ENCODE data around the gene CORIN. TPM values are rescaled to one million over a fixed set of nuclear protein-coding genes. Genes with fewer than 3 reads are reported as not detected.

Gene CORIN
- total and polyA plus RNA-seq, 8 donors: 0.05 to 1.1 (median 0.23) TPM; not detected in 1

DNA sequence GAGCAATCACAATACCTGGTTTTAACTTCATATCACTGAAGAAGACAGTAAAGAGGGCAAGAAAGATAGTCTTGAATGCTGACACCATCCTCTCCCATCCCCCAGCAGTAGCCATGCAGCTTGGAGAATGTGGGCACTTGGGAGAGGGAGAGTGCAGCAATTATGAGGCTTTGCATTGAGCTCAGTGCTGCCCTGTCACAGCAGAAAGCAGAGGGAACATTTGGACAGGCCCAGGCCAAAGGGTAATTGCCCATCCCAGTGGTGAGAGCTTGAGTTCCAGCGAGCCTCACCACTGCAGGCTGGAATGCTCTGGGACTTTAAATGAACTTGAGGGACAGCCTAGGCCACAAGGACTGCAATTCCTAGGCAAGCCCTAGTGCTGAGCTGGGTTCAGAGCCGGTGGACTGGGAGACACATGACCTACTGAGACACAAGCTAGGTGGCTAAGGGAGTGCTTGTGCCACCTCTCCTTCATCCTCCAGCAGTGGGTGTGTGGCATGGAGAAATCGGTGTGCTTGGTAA is 36.3 kb downstream of the CORIN start:
- no peak overlapping the region for H3K4me3 ChIP-seq
- intact Hi-C loops (cut with DNase I): no loop called here
- no peak for DNase-seq
- TF ChIP-seq, protein P1, sequence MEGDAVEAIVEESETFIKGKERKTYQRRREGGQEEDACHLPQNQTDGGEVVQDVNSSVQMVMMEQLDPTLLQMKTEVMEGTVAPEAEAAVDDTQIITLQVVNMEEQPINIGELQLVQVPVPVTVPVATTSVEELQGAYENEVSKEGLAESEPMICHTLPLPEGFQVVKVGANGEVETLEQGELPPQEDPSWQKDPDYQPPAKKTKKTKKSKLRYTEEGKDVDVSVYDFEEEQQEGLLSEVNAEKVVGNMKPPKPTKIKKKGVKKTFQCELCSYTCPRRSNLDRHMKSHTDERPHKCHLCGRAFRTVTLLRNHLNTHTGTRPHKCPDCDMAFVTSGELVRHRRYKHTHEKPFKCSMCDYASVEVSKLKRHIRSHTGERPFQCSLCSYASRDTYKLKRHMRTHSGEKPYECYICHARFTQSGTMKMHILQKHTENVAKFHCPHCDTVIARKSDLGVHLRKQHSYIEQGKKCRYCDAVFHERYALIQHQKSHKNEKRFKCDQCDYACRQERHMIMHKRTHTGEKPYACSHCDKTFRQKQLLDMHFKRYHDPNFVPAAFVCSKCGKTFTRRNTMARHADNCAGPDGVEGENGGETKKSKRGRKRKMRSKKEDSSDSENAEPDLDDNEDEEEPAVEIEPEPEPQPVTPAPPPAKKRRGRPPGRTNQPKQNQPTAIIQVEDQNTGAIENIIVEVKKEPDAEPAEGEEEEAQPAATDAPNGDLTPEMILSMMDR (IDR thresholded peaks at IDR 0.05): no peak
- no peaks in the 10 kb centered on the region for H3K9me3 ChIP-seq
- no peak overlapping the region for H3K27ac ChIP-seq
- ATAC-seq: no peak
- no peaks in the 10 kb centered on the region for H3K4me1 ChIP-seq
- no peak for FAIRE-seq
- WGBS, 2 donors: 79 to 81% methylated on average over 3 of the region's 3 CpGs
- H3K27me3 ChIP-seq: no peaks in the 10 kb centered on the region
- H3K36me3 ChIP-seq: no peaks in the 10 kb centered on the region

- Histone ChIP-seq H3K4me1 (no peaks in the 10 kb centered on the region), H3K36me3 (no peaks in the 10 kb centered on the region), H3K9me3 (no peaks in the 10 kb centered on the region), H3K27ac (no peak overlapping the region), H3K27me3 (no peaks in the 10 kb centered on the region), H3K4me3 (no peak overlapping the region)
- DNase-seq (no peak), ATAC-seq (no peak), FAIRE-seq (no peak)
- 34 to 36% methylated on average over 3 of the region's 3 CpGs for WGBS, 2 donors
- TF ChIP-seq, protein P1 (IDR thresholded peaks at IDR 0.05): no peak
- intact Hi-C loops (cut with DNase I): no loop called here
Measured at GRCh38 chr4:47798165-47798564, 39.7 kb downstream of the CORIN start.

DNA sequence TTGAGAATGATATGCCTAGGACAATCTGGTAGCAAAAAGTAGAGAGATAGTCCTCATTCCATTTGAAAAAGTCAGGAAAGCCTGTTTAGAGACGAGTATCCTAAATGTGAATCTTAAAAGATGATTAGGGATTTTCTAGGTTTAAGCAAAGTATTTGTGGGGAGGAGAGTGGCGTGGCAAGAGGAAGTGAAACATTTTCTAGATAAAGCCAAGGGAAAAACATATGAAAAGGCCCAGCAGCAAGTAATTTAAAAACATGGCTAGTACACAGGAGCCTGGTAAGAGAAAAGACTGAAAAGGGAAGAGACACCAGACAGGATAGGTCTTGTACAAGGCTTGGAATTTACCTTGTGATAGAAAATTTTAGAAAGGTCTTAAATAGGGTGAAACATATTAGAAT is 45.9 kb downstream of the CORIN start:
- Histone ChIP-seq H3K27ac (no peak overlapping the region), H3K9me3 (no peaks in the 10 kb centered on the region), H3K36me3 (no peaks in the 10 kb centered on the region), H3K4me1 (no peaks in the 10 kb centered on the region), H3K27me3 (no peaks in the 10 kb centered on the region), H3K4me3 (no peak overlapping the region)
- FAIRE-seq: no peak
- TF ChIP-seq, protein P1 (IDR thresholded peaks at IDR 0.05): no peak
- ATAC-seq: no peak
- no peak for DNase-seq
- WGBS, 2 donors: 71 to 76% methylated on average over 2 of the region's 2 CpGs
- intact Hi-C loops (cut with DNase I): no loop called here

GRCh38 chr4:47790105-47790504 is 47.8 kb downstream of the CORIN start:
- DNase-seq: no peak
- ATAC-seq: no peak
- Histone ChIP-seq H3K27me3 (no peaks in the 10 kb centered on the region), H3K36me3 (no peaks in the 10 kb centered on the region), H3K27ac (no peak overlapping the region), H3K9me3 (no peaks in the 10 kb centered on the region), H3K4me1 (no peaks in the 10 kb centered on the region), H3K4me3 (no peak overlapping the region)
- intact Hi-C loops (cut with DNase I): no loop called here
- TF ChIP-seq, protein P1 (IDR thresholded peaks at IDR 0.05): no peak
- WGBS, 2 donors: 84 to 89% methylated on average over 8 of the region's 8 CpGs
- FAIRE-seq: no peak

GRCh38 chr4:47788126-47788525 is 49.7 kb downstream of the CORIN start:
- H3K4me3 ChIP-seq: no peak overlapping the region
- WGBS, 2 donors: 47 to 67% methylated on average over 2 of the region's 2 CpGs
- intact Hi-C loops (cut with DNase I): no loop called here
- TF ChIP-seq, protein P1 (IDR thresholded peaks at IDR 0.05): no peak
- FAIRE-seq: no peak
- no peaks in the 10 kb centered on the region for H3K9me3 ChIP-seq
- ATAC-seq: no peak
- H3K27ac ChIP-seq: no peak overlapping the region
- no peaks in the 10 kb centered on the region for H3K27me3 ChIP-seq
- no peaks in the 10 kb centered on the region for H3K36me3 ChIP-seq
- H3K4me1 ChIP-seq: no peaks in the 10 kb centered on the region
- no peak for DNase-seq
